HTERT RPE-1 (cell line): ENCODE data around the gene ATP6V0A1.
"Not testable (repeated sequence)": the region's sequence is repeated elsewhere in the genome, so short reads cannot be mapped to it uniquely, and the experiment has no call there.

Source experiments
- in situ Hi-C: fragments of 300-500 bp; cut with MboI; formaldehyde crosslinking; loops from 4 replicates; pipeline ENCODE4 v1.14.3; 2020; ENCODE audit warnings: low sequenced_read_pairs

ATP6V0A1 gene

GRCh38 chr17:42555961-42556617 is 97.4 kb downstream of the ATP6V0A1 start:
- in situ Hi-C loops, result not testable (repeated sequence)

DNA sequence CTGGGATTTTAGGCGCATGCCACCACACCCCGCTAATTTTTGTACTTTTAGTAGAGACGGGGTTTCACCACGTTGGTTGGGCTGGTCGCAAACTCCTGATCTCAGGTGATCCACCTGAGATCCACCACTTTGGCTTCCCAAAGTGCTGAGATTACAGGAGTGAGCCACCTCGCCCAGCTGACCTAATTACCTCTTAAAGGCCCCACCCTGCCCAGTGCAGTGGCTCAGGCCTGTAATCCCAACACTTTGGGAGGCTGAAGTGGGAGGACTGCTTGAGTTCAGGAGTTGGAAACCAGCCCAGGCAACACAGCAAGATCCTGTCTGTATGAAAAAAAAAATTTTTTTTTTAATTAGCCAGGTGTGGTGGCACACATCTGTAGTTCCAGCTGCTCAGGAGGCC is 100.4 kb downstream of the ATP6V0A1 start:
- in situ Hi-C loops, result no loop called here

GRCh38 chr17:42560246-42560645 is 101.6 kb downstream of the ATP6V0A1 start:
- in situ Hi-C loops, result no loop called here

DNA sequence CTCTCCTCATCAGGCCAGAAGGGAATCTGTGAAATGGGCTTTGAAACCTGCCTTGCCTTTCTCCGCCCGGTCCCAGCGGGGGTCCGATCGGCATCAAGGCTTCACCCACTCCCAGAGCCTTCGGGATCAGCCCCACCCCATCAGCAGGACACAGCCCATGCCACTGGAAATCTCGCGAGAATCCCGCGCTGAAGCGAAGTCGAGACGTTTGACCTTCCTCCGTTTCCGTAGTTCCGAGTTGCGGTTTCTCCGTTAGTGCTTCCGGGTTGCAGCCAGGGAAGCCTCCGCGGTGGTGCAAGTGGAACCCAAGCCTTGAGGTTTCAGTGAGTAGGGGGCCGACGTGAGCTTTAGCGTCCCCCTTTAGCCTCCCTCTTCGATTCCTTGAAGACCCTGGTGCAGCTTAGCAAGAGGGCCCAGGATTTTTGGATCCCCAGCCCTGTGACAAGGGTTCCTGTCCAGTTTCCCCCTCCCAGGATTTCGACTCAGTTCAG is 103.3 kb downstream of the ATP6V0A1 start, which contains the start of gene COASY:
TSS of gene COASY (plus strand) at position 252 of the 491 bp plus-strand sequence. CDS start 475 bp downstream, outside the sequence.
- in situ Hi-C loops, result no loop called here

- in situ Hi-C loops, result no loop called here
Measured at GRCh38 chr17:42562388-42563142, 103.9 kb downstream of the ATP6V0A1 start.

DNA sequence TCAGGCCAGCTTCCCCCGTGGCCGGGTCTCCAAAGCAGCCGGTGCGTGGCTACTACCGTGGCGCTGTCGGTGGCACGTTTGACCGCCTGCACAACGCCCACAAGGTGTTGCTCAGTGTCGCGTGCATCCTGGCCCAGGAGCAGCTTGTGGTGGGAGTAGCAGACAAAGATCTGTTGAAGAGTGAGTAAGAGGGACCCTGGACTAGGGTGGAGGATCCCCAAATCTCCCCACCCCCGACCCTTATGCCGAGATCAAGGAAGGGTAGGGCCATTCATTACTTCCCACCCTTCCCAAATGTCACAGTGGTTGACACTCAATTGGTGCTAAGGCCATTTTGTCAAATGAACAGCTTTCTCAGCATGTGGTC is 104.4 kb downstream of the ATP6V0A1 start:
- in situ Hi-C loops, result no loop called here

DNA sequence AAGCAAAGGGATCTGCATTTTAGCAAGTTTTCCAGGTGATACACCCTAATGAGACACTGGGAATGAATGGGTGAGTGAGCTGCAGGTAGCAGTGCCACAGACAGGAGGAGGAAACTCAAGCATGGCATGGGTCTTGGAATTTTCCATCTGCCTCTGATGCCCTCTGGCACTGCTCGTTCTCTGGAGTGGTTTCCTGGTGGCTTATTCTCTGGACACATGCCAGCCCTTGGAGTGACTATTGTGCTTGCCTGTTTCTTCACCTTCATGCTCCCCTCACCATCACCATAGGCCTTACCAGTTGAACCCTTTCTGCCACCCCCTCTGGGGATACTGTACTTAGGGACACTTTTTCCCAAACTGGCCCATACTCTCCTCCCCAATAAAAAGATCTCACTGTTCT is 104.9 kb downstream of the ATP6V0A1 start:
- in situ Hi-C loops, result no loop called here

DNA sequence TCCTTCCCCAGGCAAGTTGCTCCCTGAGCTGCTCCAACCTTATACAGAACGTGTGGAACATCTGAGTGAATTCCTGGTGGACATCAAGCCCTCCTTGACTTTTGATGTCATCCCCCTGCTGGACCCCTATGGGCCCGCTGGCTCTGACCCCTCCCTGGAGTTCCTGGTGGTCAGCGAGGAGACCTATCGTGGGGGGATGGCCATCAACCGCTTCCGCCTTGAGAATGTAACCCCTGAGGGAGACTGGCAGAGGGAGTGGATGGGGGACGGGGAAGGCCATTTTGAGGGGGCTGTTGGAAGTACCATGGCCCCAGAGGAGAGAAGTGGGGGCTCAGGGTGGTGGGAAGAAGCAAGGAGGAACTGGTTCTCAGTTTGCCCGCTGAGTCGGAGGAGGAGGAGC is 105.3 kb downstream of the ATP6V0A1 start:
- in situ Hi-C loops, result no loop called here

DNA sequence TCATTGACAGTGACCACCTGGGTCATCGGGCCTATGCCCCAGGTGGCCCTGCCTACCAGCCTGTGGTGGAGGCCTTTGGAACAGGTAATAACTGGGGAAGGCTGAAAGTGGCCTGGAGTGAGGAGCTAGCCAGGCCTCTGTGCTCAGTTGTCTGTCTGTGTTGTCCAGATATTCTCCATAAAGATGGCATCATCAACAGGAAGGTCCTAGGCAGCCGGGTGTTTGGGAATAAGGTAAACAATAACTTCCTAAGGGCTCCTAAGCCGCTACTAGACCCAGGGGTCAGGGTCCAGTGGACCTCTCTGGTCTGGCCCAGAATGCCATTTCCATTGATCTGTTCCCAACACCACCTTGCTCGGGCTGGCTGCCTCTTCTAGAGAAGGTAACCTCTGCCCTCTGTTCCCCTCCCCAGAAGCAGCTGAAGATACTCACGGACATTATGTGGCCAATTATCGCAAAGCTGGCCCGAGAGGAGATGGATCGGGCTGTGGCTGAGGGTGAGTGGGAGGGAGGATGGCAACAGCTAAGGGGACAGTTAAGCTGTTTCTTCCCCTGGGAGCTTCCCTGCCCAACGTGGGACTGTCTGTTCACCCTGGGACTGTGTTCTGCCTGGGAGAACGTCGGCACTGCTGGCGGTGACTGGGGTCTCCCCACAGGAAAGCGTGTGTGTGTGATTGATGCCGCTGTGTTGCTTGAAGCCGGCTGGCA is 106.3 kb downstream of the ATP6V0A1 start:
- in situ Hi-C loops, result no loop called here

DNA sequence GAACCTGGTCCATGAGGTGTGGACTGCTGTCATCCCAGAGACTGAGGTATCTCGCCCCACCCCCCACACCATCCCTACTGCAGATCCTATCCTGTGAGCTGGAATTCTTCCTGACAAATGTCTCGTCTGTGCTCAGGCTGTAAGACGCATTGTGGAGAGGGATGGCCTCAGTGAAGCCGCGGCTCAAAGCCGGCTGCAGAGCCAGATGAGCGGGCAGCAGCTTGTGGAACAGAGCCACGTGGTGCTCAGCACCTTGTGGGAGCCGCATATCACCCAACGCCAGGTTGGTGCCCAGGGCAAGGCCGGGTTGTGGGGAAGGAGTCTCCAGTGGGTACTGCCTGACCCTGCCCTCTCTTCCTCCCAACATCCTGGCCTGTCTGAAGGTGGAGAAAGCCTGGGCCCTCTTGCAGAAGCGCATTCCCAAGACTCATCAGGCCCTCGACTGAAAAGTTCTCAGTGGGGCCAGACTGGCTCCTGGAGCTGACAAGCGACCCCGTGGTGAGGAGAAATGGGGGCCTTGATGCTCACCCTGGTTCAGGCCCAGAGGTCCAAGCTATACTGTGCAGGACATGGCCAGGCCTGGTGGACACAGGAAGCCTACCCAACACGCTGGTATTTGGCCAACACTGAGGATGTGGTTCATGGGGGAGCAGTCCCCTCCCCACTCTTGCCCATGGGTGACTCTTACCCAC is 107.0 kb downstream of the ATP6V0A1 start:
- in situ Hi-C loops, result no loop called here

DNA sequence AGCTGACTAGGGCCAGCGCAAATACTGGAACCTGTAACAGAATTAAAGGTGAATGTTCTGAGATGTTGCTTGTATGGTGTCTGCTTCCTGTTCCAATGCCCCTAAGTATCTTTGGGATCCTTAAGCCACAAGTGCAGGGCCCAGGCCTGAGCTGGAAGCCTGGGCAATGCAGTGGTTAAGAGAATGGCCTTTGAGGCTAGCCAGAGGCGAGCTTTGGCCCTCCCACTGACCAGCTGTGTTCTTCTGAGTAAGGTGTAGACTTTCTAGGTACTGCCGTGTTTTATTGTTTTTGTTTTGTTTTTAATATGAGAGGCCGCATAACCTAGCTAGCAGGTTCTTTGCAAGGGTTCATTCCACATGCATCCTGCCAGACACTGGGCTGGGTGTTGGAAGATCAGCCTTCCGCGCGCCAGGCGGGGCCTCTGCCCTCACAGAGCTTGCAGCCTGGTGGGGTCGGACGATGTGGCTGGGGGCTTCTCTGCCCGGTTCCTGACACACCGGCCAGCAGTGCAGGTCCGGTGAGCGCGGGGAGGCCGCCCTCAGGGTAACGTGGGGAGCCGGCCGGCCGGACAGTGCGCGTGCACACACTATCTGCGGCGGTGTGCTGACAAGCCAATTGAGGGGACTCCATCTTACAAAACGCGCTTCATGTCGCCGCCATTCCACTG is 107.7 kb downstream of the ATP6V0A1 start:
- in situ Hi-C loops, result no loop called here

- in situ Hi-C loops, result no loop called here
Measured at GRCh38 chr17:42566883-42567573, 108.3 kb downstream of the ATP6V0A1 start, which contains the start of gene MLX. TSS of gene MLX (plus strand) at chr17:42567100. CDS start at chr17:42567125, 25 bp downstream.

DNA sequence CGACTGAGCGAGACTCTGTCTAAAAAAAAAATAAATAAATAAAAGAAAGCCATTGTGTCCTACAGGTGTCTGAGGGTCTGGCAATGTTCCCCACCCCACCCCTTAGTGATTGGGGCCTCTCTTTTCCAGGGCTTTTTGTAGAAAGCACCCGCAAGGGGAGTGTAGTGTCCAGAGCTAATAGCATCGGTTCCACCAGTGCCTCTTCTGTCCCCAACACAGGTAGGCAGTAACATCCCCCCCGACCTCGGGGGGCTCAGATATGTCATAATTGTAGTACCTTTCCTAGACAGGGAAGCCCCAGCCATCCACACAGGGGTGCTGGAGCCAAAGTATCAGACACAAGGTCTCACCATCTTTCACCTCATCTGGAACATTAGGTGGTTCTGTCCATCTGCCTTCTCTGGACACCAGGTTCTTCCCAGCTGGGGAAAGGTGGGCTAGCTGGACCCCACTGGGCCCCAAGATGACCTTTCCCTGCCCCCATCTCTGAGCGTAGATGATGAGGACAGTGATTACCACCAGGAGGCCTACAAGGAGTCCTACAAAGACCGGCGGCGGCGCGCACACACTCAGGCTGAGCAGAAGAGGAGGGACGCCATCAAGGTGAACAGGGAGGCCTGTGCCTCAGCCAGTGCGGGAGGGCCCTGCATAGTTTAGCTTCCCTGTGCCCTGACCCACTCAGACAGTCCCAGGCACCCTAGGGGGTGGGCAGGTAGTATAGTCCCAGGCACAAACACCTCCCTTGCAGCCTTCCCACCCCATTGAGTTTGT is 109.8 kb downstream of the ATP6V0A1 start:
- in situ Hi-C loops, result no loop called here

GRCh38 chr17:42571435-42572225 is 113.0 kb downstream of the ATP6V0A1 start:
- in situ Hi-C loops, result no loop called here
